Endothelial cell of umbilical vein (primary cell): ENCODE measurements around the gene ENO4. TPM values are rescaled to one million over a fixed set of nuclear protein-coding genes. Genes with fewer than 3 reads are reported as not detected.

Experiments
- BruUV-seq: library from RNA; stranded (reverse); fragments of 400-500 nt; replicated peaks from 2 replicates; lab custom pipeline; 2021; lab: Mats Ljungman, UMichigan
- CTCF ChIA-PET: fragments of 300-600, 350-600 bp; sonication (Branson Sonifier 250); formaldehyde crosslinking; loops from one replicate; lab custom pipeline; 2021; ENCODE audit warnings: antibody characterized with exemption, inconsistent platforms; lab: Charles Lee
- POLR2A ChIA-PET: fragments of 300-600, 350-600 bp; sonication (Branson Sonifier 250); formaldehyde crosslinking; loops from one replicate; lab custom pipeline; 2021; ENCODE audit warnings: antibody characterized with exemption, inconsistent platforms; lab: Charles Lee
- DNase-seq: peaks from one replicate; pipeline ENCODE4 v3.0.0-alpha.2; 2011; ENCODE audit warnings: low read depth, low spot score
- FAIRE-seq: peaks from 2 replicates; lab custom pipeline; 2011; peaks lifted over from hg19 to GRCh38; lab: Jason Lieb, UNC
- H2AFZ ChIP-seq: 2 replicates; pipeline ENCODE4 v1.6.0; 2012; ENCODE audit warnings: low read depth, low read length, control low read depth, inconsistent platforms
- H3K27ac ChIP-seq: 2 replicates; pipeline ENCODE4 v1.5.1; 2011; ENCODE audit warnings: low read depth, mild to moderate bottlenecking, control low read depth, low read length, moderate library complexity; ENCODE audit not compliant: insufficient read depth
- H3K27me3 ChIP-seq, 2 experiments: 2 replicates each; pipeline versions ENCODE4 v1.6.0 to v1.6.1; 2011; ENCODE audit warnings: low read length in 2 of 2, mixed read lengths in 1 of 2; ENCODE audit not compliant: control insufficient read depth in 2 of 2, insufficient read depth in 2 of 2
- H3K36me3 ChIP-seq, 2 experiments: 2 replicates in 1 of 2; 3 replicates in 1 of 2; pipeline ENCODE4 v1.5.1; 2011; ENCODE audit warnings: low read length in 2 of 2, mild to moderate bottlenecking in 1 of 2, moderate library complexity in 1 of 2; ENCODE audit not compliant: control insufficient read depth in 2 of 2, insufficient read depth in 2 of 2; ENCODE audit errors: extremely low read depth in 1 of 2
- H3K4me1 ChIP-seq: 3 replicates; pipeline ENCODE4 v1.5.1; 2011; ENCODE audit warnings: mild to moderate bottlenecking, low read length; ENCODE audit not compliant: control insufficient read depth, insufficient read depth; ENCODE audit errors: extremely low read depth
- H3K4me2 ChIP-seq: 2 replicates; pipeline ENCODE4 v1.6.1; 2011; ENCODE audit warnings: low read length, control low read depth, mixed read lengths; ENCODE audit not compliant: insufficient read depth
- H3K4me3 ChIP-seq, 3 experiments: fragments of 200-600 bp in 1 of 3; sonication (generic), shearing (Covaris generic) in 1 of 3; replicated peaks in 1 of 3; 2 replicates each; pipeline ENCODE4 v1.5.1; 2011 to 2016; ENCODE audit warnings: control low read depth in 3 of 3, low read length in 3 of 3, mild to moderate bottlenecking in 2 of 3, inconsistent platforms in 1 of 3, low read depth in 1 of 3, moderate library complexity in 1 of 3; ENCODE audit not compliant: insufficient read depth in 1 of 3
- H3K79me2 ChIP-seq: 2 replicates; pipeline ENCODE4 v1.6.0; 2012; ENCODE audit warnings: low read length, inconsistent platforms; ENCODE audit not compliant: control insufficient read depth, insufficient read depth
- H3K9ac ChIP-seq: replicated peaks from 2 replicates; pipeline ENCODE3; 2011; ENCODE audit warnings: low read length, control low read depth; ENCODE audit not compliant: insufficient read depth; ENCODE audit errors: extremely low read depth
- H3K9me1 ChIP-seq: replicated peaks from 3 replicates; pipeline ENCODE4 v1.6.0; 2011; ENCODE audit warnings: mild to moderate bottlenecking, low read length; ENCODE audit not compliant: control insufficient read depth, insufficient read depth; ENCODE audit errors: extremely low read depth
- H3K9me3 ChIP-seq: replicated peaks from 2 replicates; pipeline ENCODE4 v1.5.1; 2012; ENCODE audit warnings: low read length, inconsistent platforms; ENCODE audit not compliant: control insufficient read depth, insufficient read depth
- H4K20me1 ChIP-seq: replicated peaks from 2 replicates; pipeline ENCODE3; 2011; ENCODE audit warnings: mild to moderate bottlenecking, low read length; ENCODE audit not compliant: control insufficient read depth, insufficient read depth; ENCODE audit errors: extremely low read depth
- EZH2 ChIP-seq: IDR thresholded peaks from 2 replicates; pipeline ENCODE4 v1.6.1; 2012; ENCODE audit warnings: borderline replicate concordance, low read depth, mild to moderate bottlenecking, moderate library complexity, low read length, inconsistent platforms; ENCODE audit not compliant: severe bottlenecking
- FOS ChIP-seq: IDR thresholded peaks from 2 replicates; pipeline ENCODE4 v1.6.1; 2011; ENCODE audit warnings: mild to moderate bottlenecking, low read length, moderate library complexity, borderline replicate concordance; ENCODE audit not compliant: insufficient read depth
- GATA2 ChIP-seq: IDR thresholded peaks from 2 replicates; pipeline ENCODE4 v1.7.0; 2011; ENCODE audit warnings: low read depth, mild to moderate bottlenecking, moderate library complexity, mixed read lengths, low read length; ENCODE audit not compliant: insufficient read length, insufficient read depth
- MAX ChIP-seq: IDR thresholded peaks from 2 replicates; pipeline ENCODE4 v1.6.1; 2011; ENCODE audit not compliant: insufficient read depth, insufficient read length
- POLR2A ChIP-seq: IDR thresholded peaks from 2 replicates; pipeline ENCODE4 v1.6.1; 2012; ENCODE audit warnings: low read depth, mild to moderate bottlenecking, control low read depth, low read length
- POLR2AphosphoS5 ChIP-seq: IDR thresholded peaks from 2 replicates; pipeline ENCODE4 v1.6.1; 2012; ENCODE audit warnings: low read depth, mild to moderate bottlenecking, control low read depth, low read length, moderate library complexity; ENCODE audit not compliant: insufficient read depth
- dilution Hi-C: fragments of 300-500 bp; cut with MboI; formaldehyde crosslinking; loops from one replicate; pipeline ENCODE4 v1.15.0; 2019; ENCODE audit warnings: low sequenced_read_pairs; ENCODE audit not compliant: extremely low pct_ligation_motif_present
- intact Hi-C: fragments of 100-400 bp; cut with micrococcal nuclease; formaldehyde crosslinking; loops from one replicate; pipeline ENCODE4 v1.10.0; 2022
- polyA plus RNA-seq, 4 experiments: library from polyadenylated mRNA; depleted of rRNA in 3 of 4; stranded (reverse) in 3 of 4; unstranded in 1 of 4; fragments of >200 nt; gene quantifications; 2 replicates each; pipeline versions ENCODE4 v1.2.1 to v1.2.3, GENCODE V29; 2011 to 2012; ENCODE audit warnings: missing spikeins in 1 of 4
- total RNA-seq: library from RNA; stranded (reverse); gene quantifications from 2 replicates; pipeline ENCODE4 v1.2.3, GENCODE V29; 2021
- TF ChIP-seq, protein P1 (sequence below), 2 donors: IDR thresholded peaks; 1 replicate in 1 of 2; 2 replicates in 1 of 2; pipeline ENCODE4 v1.5.1; 2011; ENCODE audit warnings: low read length in 2 of 2, mild to moderate bottlenecking in 2 of 2, moderate library complexity in 2 of 2, control low read depth in 1 of 2, inconsistent platforms in 1 of 2, low read depth in 1 of 2; ENCODE audit not compliant: insufficient read depth in 1 of 2; ENCODE audit errors: extremely low read depth in 1 of 2

The ENO4 gene
- total and polyA plus RNA-seq, 2 donors (not counting 3 experiments of a cell fraction or from before 2014, with no cell fraction given): 0.08 TPM; not detected in 1

DNA sequence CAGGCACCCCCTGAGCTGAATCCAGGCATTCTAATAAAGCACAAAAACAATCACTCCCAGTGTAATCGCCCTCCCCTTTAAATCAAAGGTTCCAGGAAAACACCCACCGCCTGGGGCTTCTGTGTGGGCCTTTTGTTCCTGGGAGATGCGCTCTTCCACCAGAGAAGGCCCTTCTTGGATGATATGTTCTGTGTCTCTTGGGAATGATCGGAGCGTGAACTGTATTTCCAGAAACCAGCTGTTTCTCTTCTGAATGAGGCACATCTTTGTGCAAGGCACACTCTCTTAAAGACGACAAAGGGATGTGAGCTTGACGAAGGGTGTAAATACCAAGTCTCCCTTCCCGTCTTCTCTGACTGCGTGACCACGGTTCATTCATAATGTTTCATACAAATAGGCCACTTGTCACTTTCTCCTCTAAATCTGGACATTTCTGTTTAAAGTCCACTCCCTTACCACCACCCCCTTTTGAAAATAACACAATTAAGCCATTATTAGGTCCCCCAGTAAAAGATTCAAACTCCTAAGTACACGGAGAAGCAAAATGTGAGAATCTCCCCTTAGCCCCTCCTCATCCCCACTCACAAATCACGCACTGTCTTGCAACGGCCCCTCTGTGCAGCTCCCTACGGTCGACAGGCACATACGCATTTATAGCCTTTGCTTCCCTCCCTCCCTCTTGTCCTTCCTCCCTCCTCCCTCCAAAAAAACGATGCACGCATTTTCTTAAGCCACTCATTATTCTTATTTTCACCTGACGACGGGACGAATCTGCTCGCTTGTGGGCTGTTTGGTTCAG lies 45.6 kb upstream of the ENO4 start:
- Histone ChIP-seq H3K36me3 (no peaks in the 10 kb centered on the region), H3K79me2 (no peaks in the 10 kb centered on the region), H3K27me3 (no peaks in the 10 kb centered on the region), H3K4me3 (no peak overlapping the region), H3K9me3 (no peaks in the 10 kb centered on the region), H4K20me1 (no peaks in the 10 kb centered on the region), H3K9me1 (no peaks in the 10 kb centered on the region), H3K9ac (no peak overlapping the region), H3K4me1 (no peaks in the 10 kb centered on the region), H3K27ac (no peak overlapping the region), H2AFZ (no peak overlapping the region), H3K4me2 (no peak overlapping the region)
- ChIA-PET POLR2A (no interaction called here), CTCF (interaction anchor here (0.9 kb wide), 1 partner anchor 371 kb away, joined by 3 read pairs; no protein-coding TSS in a partner anchor)
- no TSS peak for BruUV-seq
- intact Hi-C loops (no loop called here), dilution Hi-C loops (loop anchor here (25.0 kb wide), 1 partner anchor 359 kb away; no protein-coding TSS in a partner anchor)
- no peak for FAIRE-seq
- DNase-seq: no peak
- TF ChIP-seq MAX (no peak), EZH2 (no peak), POLR2A (no peak), GATA2 (no peak), POLR2AphosphoS5 (no peak)

GRCh38 chr10:116808706-116809105 lies 40.6 kb upstream of the ENO4 start:
- Histone ChIP-seq H4K20me1 (no peaks in the 10 kb centered on the region), H3K9ac (no peak overlapping the region), H3K4me3 (no peak overlapping the region), H3K9me1 (no peaks in the 10 kb centered on the region), H3K27ac (no peak overlapping the region), H3K27me3 (no peaks in the 10 kb centered on the region), H3K79me2 (no peaks in the 10 kb centered on the region), H3K36me3 (no peaks in the 10 kb centered on the region), H3K4me2 (no peak overlapping the region), H3K4me1 (no peaks in the 10 kb centered on the region), H3K9me3 (no peaks in the 10 kb centered on the region), H2AFZ (no peak overlapping the region)
- no TSS peak for BruUV-seq
- dilution Hi-C loops: loop anchor here (25.0 kb wide), 1 partner anchor 354 kb away; no protein-coding TSS in a partner anchor
- intact Hi-C loops: no loop called here
- FAIRE-seq: no peak
- ChIA-PET CTCF (interaction anchor here (0.8 to 3.6 kb wide), 4 partner anchors 11 to 366 kb away, joined by 3 to 17 read pairs (median 7); no protein-coding TSS in a partner anchor), POLR2A (no interaction called here)
- DNase-seq: no peak
- no peak for TF ChIP-seq FOS
- no peak for TF ChIP-seq POLR2AphosphoS5
- no peak for TF ChIP-seq GATA2
- no peak for TF ChIP-seq POLR2A
- TF ChIP-seq, protein P1, sequence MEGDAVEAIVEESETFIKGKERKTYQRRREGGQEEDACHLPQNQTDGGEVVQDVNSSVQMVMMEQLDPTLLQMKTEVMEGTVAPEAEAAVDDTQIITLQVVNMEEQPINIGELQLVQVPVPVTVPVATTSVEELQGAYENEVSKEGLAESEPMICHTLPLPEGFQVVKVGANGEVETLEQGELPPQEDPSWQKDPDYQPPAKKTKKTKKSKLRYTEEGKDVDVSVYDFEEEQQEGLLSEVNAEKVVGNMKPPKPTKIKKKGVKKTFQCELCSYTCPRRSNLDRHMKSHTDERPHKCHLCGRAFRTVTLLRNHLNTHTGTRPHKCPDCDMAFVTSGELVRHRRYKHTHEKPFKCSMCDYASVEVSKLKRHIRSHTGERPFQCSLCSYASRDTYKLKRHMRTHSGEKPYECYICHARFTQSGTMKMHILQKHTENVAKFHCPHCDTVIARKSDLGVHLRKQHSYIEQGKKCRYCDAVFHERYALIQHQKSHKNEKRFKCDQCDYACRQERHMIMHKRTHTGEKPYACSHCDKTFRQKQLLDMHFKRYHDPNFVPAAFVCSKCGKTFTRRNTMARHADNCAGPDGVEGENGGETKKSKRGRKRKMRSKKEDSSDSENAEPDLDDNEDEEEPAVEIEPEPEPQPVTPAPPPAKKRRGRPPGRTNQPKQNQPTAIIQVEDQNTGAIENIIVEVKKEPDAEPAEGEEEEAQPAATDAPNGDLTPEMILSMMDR (IDR thresholded peaks at IDR 0.05; ENCODE audit: extremely low read depth in 1 of 2, insufficient read depth in 1 of 2, low read depth in 1 of 2, low read length in 2 of 2): no peak
- no peak for TF ChIP-seq MAX
